OCI-LY7 (cell line): ENCODE measurements around the gene GMPS. TPM values are rescaled to one million over a fixed set of nuclear protein-coding genes. Genes with fewer than 3 reads are reported as not detected.

ENCODE experiments used
- BruUV-seq: library from RNA; stranded (reverse); fragments of 400-500 nt; replicated peaks from 2 replicates; lab custom pipeline; 2021; lab: Mats Ljungman, UMichigan
- CTCF ChIA-PET: fragments of 300-600 bp; sonication (Branson Sonifier 250); formaldehyde crosslinking; loops from one replicate; lab custom pipeline; 2022; ENCODE audit warnings: antibody characterized with exemption; ENCODE audit not compliant: unreplicated experiment; lab: Charles Lee
- POLR2A ChIA-PET: fragments of 300-600 bp; sonication (Branson Sonifier 250); formaldehyde crosslinking; loops from one replicate; lab custom pipeline; 2022; ENCODE audit warnings: antibody characterized with exemption; lab: Charles Lee
- DNase-seq: peaks from one replicate; pipeline ENCODE4 v3.0.0-alpha.2; 2015; ENCODE audit warnings: low spot score
- H2AFZ ChIP-seq: fragments of 200-600 bp; sonication (generic), shearing (Covaris generic); 2 replicates; pipeline ENCODE4 v1.6.1; 2014; ENCODE audit warnings: mild to moderate bottlenecking, antibody characterized with exemption, low read length, moderate library complexity
- H3K27ac ChIP-seq: fragments of 200-600 bp; sonication (generic); 2 replicates; pipeline ENCODE4 v1.5.1; 2014; ENCODE audit warnings: mixed run types, low read depth, mild to moderate bottlenecking, moderate library complexity, low read length, inconsistent platforms; ENCODE audit not compliant: poor library complexity, severe bottlenecking
- H3K36me3 ChIP-seq: fragments of 200-600 bp; sonication (generic); 2 replicates; pipeline ENCODE4 v1.6.1; 2014; ENCODE audit warnings: mild to moderate bottlenecking, antibody characterized with exemption, low read length, moderate library complexity, mixed read lengths; ENCODE audit not compliant: insufficient read depth
- H3K4me1 ChIP-seq: fragments of 200-600 bp; sonication (generic); 2 replicates; pipeline ENCODE4 v1.5.1; 2014; ENCODE audit warnings: mild to moderate bottlenecking, low read length; ENCODE audit not compliant: insufficient read depth, poor library complexity, severe bottlenecking
- H3K4me2 ChIP-seq: fragments of 200-600 bp; sonication (generic); 2 replicates; pipeline ENCODE4 v1.6.1; 2014; ENCODE audit warnings: mild to moderate bottlenecking, low read length
- H3K4me3 ChIP-seq: fragments of 200-600 bp; sonication (generic); 2 replicates; pipeline ENCODE4 v1.5.1; 2014; ENCODE audit warnings: mild to moderate bottlenecking, low read depth, low read length; ENCODE audit not compliant: poor library complexity, severe bottlenecking
- H3K79me2 ChIP-seq: fragments of 200-600 bp; sonication (generic); 2 replicates; pipeline ENCODE4 v1.6.1; 2016; ENCODE audit warnings: low read depth, mild to moderate bottlenecking, low read length, moderate library complexity, mixed read lengths; ENCODE audit not compliant: insufficient read depth
- H3K9me2 ChIP-seq: fragments of 200-600 bp; sonication (generic); 2 replicates; pipeline ENCODE4 v1.6.1; 2016; ENCODE audit warnings: mild to moderate bottlenecking, low read length, mixed read lengths; ENCODE audit not compliant: insufficient read depth
- H3K9me3 ChIP-seq: fragments of 200-600 bp; sonication (generic); 2 replicates; pipeline ENCODE4 v1.6.1; 2014; ENCODE audit warnings: mild to moderate bottlenecking, mixed run types, low read length, mixed read lengths
- H4K20me1 ChIP-seq: fragments of 200-600 bp; sonication (generic); 2 replicates; pipeline ENCODE4 v1.6.1; 2014; ENCODE audit warnings: mild to moderate bottlenecking, antibody characterized with exemption, low read length, moderate library complexity, mixed read lengths; ENCODE audit not compliant: insufficient read depth
- CTCF ChIP-seq: fragments of 200-600 bp; sonication (generic); conservative IDR thresholded peaks from 2 replicates; pipeline ENCODE4 v1.5.1; 2014; ENCODE audit warnings: mild to moderate bottlenecking, antibody characterized with exemption, low read length, moderate library complexity, mixed read lengths
- EZH2phosphoT487 ChIP-seq: fragments of 200-600 bp; sonication (generic); IDR thresholded peaks from 2 replicates; pipeline ENCODE4 v1.6.1; 2018; ENCODE audit warnings: low read depth, borderline replicate concordance, mild to moderate bottlenecking, mixed run types, antibody characterized with exemption, low read length, moderate library complexity, mixed read lengths
- intact Hi-C: fragments of 100-400 bp; cut with micrococcal nuclease; formaldehyde crosslinking; loops from one replicate; pipeline ENCODE4 v1.10.0; 2022; ENCODE audit not compliant: unreplicated experiment
- total RNA-seq, 2 experiments: library from RNA; depleted of rRNA in 1 of 2; stranded (reverse); fragments of >200 nt in 1 of 2; shearing (Covaris generic) in 1 of 2; gene quantifications; 2 replicates each; pipeline ENCODE4 v1.2.3, GENCODE V29; 2014 to 2022

The GMPS gene
- total RNA-seq, 2 experiments from 2014 or later, result 37.6 to 116 TPM

DNA sequence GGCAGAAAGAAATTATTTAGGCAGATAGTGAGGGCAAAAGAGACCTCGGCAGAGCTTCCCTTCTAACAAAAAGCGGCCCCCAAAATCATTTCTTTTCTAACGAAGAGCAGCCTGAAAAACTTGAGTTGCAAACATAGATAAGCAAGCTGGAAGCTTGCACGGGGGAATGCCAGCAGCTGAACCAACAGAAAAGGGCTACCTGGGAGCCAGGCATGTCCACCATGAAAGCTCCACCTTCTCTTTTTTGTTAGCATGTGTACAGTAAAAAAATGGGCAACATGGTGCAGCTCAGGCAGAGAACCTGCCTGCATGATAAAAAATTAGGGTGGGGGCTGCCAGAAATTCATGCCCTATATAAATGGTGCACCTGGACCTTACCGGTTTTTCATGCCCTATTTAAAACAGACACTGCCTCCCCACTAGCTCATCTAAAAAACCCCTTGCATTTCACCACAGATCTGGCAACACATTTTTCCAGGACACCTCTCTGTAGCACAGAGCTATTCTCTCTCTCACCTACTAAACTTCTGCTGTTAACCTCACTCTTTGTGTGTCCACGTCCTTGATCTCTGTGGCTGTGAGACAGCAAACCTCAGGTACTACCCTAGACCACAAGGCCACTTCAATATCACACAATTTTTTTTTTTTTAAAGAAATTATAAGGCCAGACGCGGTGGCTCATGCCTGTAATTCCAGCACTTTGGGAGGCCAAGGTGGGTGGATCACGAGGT lies 34.9 kb upstream of the GMPS start:
- intact Hi-C loops, result no loop called here
- no peak for DNase-seq
- H3K9me3 ChIP-seq, result no peaks in the 10 kb centered on the region
- peaks cover 8% of the 10 kb centered on the region; the same call in 1 of the 2 replicates for H3K79me2 ChIP-seq
- ChIA-PET POLR2A (interaction anchor here (0.6 kb wide), 1 partner anchor 733 kb away, joined by 4 read pairs; no protein-coding TSS in a partner anchor), CTCF (no interaction called here)
- H3K36me3 ChIP-seq, result peaks cover 38% of the 10 kb centered on the region
- no peaks in the 10 kb centered on the region for H3K9me2 ChIP-seq
- H3K27ac ChIP-seq, result no peak overlapping the region
- no peaks in the 10 kb centered on the region for H4K20me1 ChIP-seq
- no peaks in the 10 kb centered on the region for H3K4me1 ChIP-seq
- H3K4me3 ChIP-seq, result no peak overlapping the region
- no peak overlapping the region for H3K4me2 ChIP-seq
- BruUV-seq, result no TSS peak
- H2AFZ ChIP-seq, result no peak overlapping the region
- TF ChIP-seq CTCF, result no peak
- no peak for TF ChIP-seq EZH2phosphoT487

DNA sequence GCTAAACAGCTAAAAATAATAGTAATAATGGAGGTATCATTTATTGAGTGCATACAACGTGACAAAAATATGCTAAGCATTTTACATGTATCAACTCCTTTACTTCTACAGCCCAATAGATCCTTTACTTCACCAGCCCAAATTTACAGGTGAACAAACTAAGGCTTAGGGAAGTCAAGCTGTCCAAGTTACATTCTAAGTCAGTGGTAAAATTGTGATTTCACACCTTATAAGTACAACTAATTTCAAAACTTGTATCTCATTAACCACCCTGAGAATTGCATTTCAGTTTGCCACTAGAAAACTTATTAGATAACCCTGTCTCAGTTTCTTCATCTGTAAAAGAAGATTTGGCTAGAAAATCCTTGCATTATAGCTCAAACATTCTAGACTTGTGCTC lies 26.9 kb upstream of the GMPS start:
- DNase-seq, result no peak
- Histone ChIP-seq H3K79me2 (peaks cover 56% of the 10 kb centered on the region; the same call in 1 of the 2 replicates), H3K4me1 (no peaks in the 10 kb centered on the region), H3K4me2 (no peak overlapping the region), H4K20me1 (no peaks in the 10 kb centered on the region; the same call in 1 of the 2 replicates), H2AFZ (no peak overlapping the region), H3K27ac (no peak overlapping the region), H3K9me2 (no peaks in the 10 kb centered on the region), H3K4me3 (no peak overlapping the region), H3K9me3 (no peaks in the 10 kb centered on the region), H3K36me3 (peaks cover 13% of the 10 kb centered on the region)
- POLR2A ChIA-PET, result interaction anchor here (0.9 to 1.1 kb wide), 3 partner anchors 10 to 34 kb away, joined by 3 to 6 read pairs (median 3); no protein-coding TSS in a partner anchor
- TF ChIP-seq EZH2phosphoT487 (no peak), CTCF (no peak)
- CTCF ChIA-PET, result no interaction called here
- no TSS peak for BruUV-seq
- intact Hi-C loops, result no loop called here

- Histone ChIP-seq H2AFZ (no peak overlapping the region), H3K27ac (no peak overlapping the region), H4K20me1 (no peaks in the 10 kb centered on the region; the same call in 1 of the 2 replicates), H3K9me2 (no peaks in the 10 kb centered on the region), H3K4me1 (peaks cover 9% of the 10 kb centered on the region), H3K36me3 (peaks cover 20% of the 10 kb centered on the region; the same call in 1 of the 2 replicates), H3K9me3 (no peaks in the 10 kb centered on the region), H3K4me2 (peak overlapping the region; percentile 40; the same call in 1 of the 2 replicates), H3K79me2 (peaks cover 74% of the 10 kb centered on the region), H3K4me3 (no peak overlapping the region)
- DNase-seq, result no peak
- intact Hi-C loops, result no loop called here
- TF ChIP-seq EZH2phosphoT487 (no peak), CTCF (no peak)
- BruUV-seq, result no TSS peak
- ChIA-PET CTCF (no interaction called here), POLR2A (interaction anchor here (0.6 to 1.3 kb wide), 4 partner anchors 8 to 878 kb away, joined by 3 to 8 read pairs (median 4); no protein-coding TSS in a partner anchor)
These were observed 24.3 kb upstream of the GMPS start for GRCh38 chr3:155846119-155846518.
